Measurements from ENCODE around the gene SSUH2.

Gene SSUH2

GRCh38 chr3:8578282-8578681 is 66.3 kb downstream of the SSUH2 start:
- DNase-seq = no peak

- no peak for DNase-seq
Measured at GRCh38 chr3:8576841-8577571, 67.6 kb downstream of the SSUH2 start.

GRCh38 chr3:8576436-8576835 is 68.2 kb downstream of the SSUH2 start:
- DNase-seq = no peak

- DNase-seq = no peak
Measured at GRCh38 chr3:8575364-8576104, 69.1 kb downstream of the SSUH2 start.

- DNase-seq = no peak
Measured at GRCh38 chr3:8574670-8575322, 69.8 kb downstream of the SSUH2 start.

- DNase-seq = no peak
Measured at GRCh38 chr3:8574040-8574669, 70.4 kb downstream of the SSUH2 start.

- no peak for DNase-seq
Measured at GRCh38 chr3:8573342-8573926, 71.2 kb downstream of the SSUH2 start.

- no peak for DNase-seq
Measured at GRCh38 chr3:8571256-8571655, 73.3 kb downstream of the SSUH2 start.
